Cardiac fibroblast (primary cell): ENCODE measurements around the gene MAB21L4.

Source experiments
- DNase-seq, 2 donors: peaks; one replicate each; pipeline versions ENCODE4 v3.0.0 to v3.0.0-alpha.2; 2010; ENCODE audit warnings: low read depth in 2 of 2
- H3K4me3 ChIP-seq, 2 donors: replicated peaks in 1 of 2; 1 replicate in 1 of 2; 2 replicates in 1 of 2; pipeline ENCODE4 v1.5.1; 2011; ENCODE audit warnings: low read depth in 2 of 2, low read length in 2 of 2, mild to moderate bottlenecking in 2 of 2, moderate library complexity in 1 of 2
- TF ChIP-seq, protein P1 (sequence below): IDR thresholded peaks from one replicate; pipeline ENCODE4 v1.5.1; 2011; ENCODE audit warnings: low read depth, mild to moderate bottlenecking, low read length, inconsistent platforms

Gene MAB21L4

DNA sequence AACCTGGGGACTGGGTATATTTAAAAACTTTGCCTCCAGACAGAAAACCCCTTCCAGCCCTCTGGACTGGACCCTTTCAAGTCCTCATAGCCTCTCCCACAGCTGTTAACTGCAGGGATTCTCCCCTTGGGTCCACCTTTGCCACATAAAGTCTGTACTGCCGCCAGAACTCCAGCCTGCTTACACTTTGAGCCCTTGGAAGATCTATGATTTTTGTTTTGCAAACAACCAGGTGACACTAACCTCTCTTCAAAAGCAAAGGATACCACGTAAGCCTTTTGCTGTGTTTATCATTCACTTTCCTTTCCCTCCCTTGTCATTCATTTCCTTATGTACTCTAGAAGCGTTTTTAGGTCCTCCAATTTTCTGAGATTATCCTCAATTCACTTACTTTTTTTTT is 31.5 kb downstream of the MAB21L4 start:
- TF ChIP-seq, protein P1, sequence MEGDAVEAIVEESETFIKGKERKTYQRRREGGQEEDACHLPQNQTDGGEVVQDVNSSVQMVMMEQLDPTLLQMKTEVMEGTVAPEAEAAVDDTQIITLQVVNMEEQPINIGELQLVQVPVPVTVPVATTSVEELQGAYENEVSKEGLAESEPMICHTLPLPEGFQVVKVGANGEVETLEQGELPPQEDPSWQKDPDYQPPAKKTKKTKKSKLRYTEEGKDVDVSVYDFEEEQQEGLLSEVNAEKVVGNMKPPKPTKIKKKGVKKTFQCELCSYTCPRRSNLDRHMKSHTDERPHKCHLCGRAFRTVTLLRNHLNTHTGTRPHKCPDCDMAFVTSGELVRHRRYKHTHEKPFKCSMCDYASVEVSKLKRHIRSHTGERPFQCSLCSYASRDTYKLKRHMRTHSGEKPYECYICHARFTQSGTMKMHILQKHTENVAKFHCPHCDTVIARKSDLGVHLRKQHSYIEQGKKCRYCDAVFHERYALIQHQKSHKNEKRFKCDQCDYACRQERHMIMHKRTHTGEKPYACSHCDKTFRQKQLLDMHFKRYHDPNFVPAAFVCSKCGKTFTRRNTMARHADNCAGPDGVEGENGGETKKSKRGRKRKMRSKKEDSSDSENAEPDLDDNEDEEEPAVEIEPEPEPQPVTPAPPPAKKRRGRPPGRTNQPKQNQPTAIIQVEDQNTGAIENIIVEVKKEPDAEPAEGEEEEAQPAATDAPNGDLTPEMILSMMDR = no peak
- H3K4me3 ChIP-seq = no peak overlapping the region
- no peak for DNase-seq

DNA sequence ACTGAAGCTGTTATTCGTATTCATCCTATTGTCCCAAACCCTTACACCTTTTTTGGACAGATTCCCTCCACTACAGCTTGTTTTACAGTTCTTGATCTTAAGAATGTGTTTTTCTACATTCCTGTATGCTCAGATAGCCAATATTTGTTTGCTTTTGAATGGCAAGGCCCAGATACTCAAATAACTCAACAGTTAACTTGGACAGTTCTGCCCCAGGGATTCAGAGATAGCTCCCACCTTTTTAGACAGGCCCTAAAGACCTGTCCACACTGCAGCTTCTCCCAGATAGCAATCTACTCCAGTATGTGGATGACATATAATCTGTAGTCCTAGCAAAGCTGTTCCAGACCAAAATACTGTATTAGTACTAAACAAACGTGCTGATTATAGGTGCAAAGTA is 34.4 kb downstream of the MAB21L4 start:
- no peak for DNase-seq
- no peak overlapping the region for H3K4me3 ChIP-seq
- TF ChIP-seq, protein P1 = no peak

DNA sequence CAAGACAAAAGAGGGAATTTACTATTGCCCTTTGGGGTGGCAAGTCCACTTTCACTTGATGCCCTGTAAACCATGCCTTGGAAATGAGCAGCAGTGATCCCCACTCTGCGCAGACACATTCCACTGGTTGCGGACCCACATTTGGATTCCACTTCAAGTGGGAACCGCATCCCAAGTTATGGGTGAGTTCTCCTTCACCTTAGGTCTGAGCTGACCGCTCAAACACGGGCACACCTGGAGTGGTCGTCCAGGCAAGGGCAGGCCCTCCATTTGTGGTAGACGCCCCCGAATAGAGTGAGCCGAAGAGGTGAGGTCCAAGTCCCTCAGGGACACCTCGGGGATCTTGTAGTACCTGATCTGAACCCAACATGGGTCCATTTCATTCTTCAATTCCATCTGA is 37.1 kb downstream of the MAB21L4 start:
- no peak overlapping the region for H3K4me3 ChIP-seq
- TF ChIP-seq, protein P1 = no peak
- no peak for DNase-seq

DNA sequence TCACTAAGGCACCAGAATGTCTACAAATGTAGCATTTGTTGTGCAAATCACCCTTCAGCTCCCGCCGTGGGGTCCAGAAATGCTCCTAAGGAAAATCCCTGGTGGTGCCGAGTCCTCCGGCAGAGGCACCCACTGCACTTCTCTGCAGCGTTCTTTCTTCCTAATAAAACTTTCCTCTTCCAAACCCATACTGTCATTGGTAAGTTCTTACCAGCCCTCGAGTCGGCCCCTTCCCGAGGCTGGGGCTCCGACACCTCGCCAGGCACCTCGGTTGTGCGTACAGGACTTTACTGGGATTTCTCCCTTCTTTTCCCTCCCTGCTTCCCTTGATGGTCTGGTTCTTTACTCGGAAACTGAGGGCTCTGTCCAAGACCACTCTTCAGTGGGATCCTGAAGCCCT is 37.6 kb downstream of the MAB21L4 start:
- H3K4me3 ChIP-seq = no peak overlapping the region
- no peak for DNase-seq
- TF ChIP-seq, protein P1 = no peak

DNA sequence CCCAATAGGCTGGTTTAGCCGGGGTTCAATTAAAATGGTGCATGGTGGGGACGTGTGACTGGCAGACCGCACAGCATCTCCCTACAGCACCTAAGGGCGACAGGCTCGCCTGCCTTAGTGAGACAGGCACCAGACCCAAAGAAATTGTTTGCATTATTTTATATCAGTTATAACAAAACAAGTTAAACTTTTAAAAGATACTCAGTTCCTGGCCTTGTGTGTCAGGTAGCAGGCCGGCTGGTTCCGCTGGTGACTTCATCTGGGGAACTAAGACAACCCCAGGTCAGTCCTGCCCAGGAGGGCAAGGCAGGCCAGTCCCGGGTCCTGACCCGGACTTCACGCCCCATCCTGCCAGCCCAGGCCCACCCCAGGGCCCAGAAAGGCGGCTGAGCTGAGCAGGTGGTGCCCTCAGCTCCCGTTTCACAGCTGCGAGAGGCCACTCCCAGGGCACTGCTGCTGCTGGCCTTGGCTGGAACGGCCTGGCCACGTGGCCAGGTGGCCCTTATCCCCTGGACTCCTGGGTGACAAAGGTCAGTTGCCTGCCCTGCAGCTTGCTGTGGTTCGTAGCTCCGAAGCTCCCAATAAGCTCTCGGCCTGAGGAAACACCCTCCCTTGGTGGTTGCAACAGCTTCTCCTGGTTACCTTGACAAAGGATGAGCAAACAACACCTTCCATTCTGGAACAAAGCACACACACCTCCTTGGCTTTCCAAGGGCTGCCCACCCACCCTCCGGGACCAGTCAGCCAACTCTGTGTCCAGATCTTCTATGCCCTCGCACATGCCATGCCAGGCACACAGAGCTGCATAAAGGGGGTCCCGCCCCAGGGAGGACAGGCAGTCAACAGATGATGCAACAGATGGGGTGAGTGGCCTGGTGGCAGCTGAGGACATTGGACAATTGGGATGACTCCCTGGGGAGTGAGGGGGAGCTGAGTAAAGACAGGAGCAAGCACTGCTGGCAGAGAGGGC is 38.6 kb downstream of the MAB21L4 start:
- H3K4me3 ChIP-seq = no peak overlapping the region
- TF ChIP-seq, protein P1 = no peak
- no peak for DNase-seq

DNA sequence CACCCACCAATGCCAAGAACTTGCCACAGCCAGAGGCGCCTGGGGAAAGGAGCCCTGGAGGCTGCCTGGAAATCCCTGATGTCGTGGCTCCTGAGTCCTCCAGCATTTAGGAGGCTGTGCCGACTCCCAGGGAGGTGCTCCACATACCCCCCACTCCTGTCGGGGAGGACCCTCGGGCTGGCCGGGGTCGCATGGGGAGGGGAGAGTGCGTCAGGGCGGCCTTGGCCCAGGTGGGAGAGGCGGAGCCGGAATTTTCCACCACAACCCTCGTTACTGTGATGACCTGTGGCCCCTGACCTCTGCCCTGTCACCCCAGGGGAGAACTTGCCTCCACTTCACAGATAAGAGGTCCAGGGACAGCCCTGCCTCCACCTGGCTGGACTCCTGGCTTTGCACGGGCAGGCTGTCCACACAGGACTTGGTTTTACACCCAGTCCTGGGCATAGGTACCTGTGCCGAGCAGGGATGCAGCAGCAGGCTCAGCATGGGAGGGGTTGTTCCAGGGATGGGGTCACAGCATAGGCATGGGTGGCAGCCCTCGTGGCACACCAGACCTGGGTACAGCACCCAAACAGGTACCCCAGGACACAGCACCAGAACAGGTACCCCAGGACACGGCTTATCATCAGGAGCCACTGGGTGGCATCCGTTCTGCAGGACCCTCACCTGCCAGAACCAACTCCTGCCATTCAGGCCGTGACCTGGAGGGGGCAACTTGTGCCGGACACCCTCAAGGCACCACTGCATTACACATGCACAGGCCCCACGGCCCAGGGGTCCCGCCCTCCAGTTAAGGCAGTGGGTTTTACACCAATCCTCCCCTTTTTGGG is 39.6 kb downstream of the MAB21L4 start:
- no peak for DNase-seq
- TF ChIP-seq, protein P1 = peak; percentile 32
- H3K4me3 ChIP-seq = no peak overlapping the region
